ENCODE measurements around the gene MS4A2.

DNA sequence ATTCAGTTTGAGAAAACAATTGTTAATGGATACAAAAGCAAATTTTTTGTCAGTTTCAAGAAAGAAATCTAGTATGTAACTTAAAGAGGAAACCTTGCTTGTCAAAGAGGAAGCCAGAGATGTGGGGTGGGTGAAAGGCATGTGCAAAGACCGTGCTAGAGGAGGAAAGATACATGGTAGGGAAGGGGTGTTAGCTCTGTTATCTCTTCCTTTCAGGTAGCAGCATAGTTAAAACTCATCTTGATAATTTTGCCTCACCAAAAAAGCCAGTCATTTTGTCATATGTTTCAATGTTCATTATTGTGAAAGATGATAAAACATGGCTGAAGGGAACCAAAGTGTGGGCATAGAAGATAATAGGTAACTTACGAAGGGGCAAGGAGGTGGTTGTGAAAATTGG lies 2.6 kb upstream of the MS4A2 start:
- TF ChIP-seq, protein P1, sequence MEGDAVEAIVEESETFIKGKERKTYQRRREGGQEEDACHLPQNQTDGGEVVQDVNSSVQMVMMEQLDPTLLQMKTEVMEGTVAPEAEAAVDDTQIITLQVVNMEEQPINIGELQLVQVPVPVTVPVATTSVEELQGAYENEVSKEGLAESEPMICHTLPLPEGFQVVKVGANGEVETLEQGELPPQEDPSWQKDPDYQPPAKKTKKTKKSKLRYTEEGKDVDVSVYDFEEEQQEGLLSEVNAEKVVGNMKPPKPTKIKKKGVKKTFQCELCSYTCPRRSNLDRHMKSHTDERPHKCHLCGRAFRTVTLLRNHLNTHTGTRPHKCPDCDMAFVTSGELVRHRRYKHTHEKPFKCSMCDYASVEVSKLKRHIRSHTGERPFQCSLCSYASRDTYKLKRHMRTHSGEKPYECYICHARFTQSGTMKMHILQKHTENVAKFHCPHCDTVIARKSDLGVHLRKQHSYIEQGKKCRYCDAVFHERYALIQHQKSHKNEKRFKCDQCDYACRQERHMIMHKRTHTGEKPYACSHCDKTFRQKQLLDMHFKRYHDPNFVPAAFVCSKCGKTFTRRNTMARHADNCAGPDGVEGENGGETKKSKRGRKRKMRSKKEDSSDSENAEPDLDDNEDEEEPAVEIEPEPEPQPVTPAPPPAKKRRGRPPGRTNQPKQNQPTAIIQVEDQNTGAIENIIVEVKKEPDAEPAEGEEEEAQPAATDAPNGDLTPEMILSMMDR (conservative IDR thresholded peaks at IDR 0.05 in 1 of 2, IDR thresholded peaks at IDR 0.05 in 1 of 2; ENCODE audit: low read depth in 1 of 2, low read length in 2 of 2), result no peak
- no peak for TF ChIP-seq EZH2 (IDR thresholded peaks at IDR 0.05; ENCODE audit: low read length, missing control alignments)

Data from fibroblast of lung (primary cell).